HEK293 (cell line): ENCODE results near the gene FOXP3.

Source experiments
- CTCF ChIP-seq: fragments of 450-650 bp; formaldehyde crosslinking; IDR thresholded peaks from 2 replicates; pipeline ENCODE4 v1.5.1; 2016; ENCODE audit warnings: missing biosample characterization, missing genetic modification characterization
- ZFP69B ChIP-seq: fragments of 450-650 bp; formaldehyde crosslinking; IDR thresholded peaks from 2 replicates; pipeline ENCODE4 v1.5.1; 2016; ENCODE audit warnings: missing biosample characterization, missing genetic modification characterization
- ZXDB ChIP-seq: fragments of 450-650 bp; formaldehyde crosslinking; IDR thresholded peaks from 2 replicates; pipeline ENCODE4 v1.5.1; 2016; ENCODE audit warnings: missing biosample characterization, missing genetic modification characterization

GRCh38 chrX:49231333-49232000 is 33.0 kb downstream of the FOXP3 start:
- TF ChIP-seq ZXDB (tag by site-specific recombination) (no peak), CTCF (tag by site-specific recombination) (no peak), ZFP69B (tag by site-specific recombination) (no peak)
